GM12891 (cell line): Measurements from ENCODE around the gene MRFAP1.

Experiments used
- POLR2A ChIP-seq: IDR thresholded peaks from 2 replicates; pipeline ENCODE4 v1.6.1; 2011; ENCODE audit warnings: low read depth, low read length, control low read depth
- POLR2AphosphoS5 ChIP-seq: IDR thresholded peaks from 2 replicates; pipeline ENCODE4 v1.6.1; 2011; ENCODE audit warnings: low read depth, low read length, control low read depth
- POU2F2 ChIP-seq: IDR thresholded peaks from 2 replicates; pipeline ENCODE4 v1.6.1; 2011; ENCODE audit warnings: low read depth, mild to moderate bottlenecking, control low read depth, low read length, moderate library complexity
- TAF1 ChIP-seq: IDR thresholded peaks from 2 replicates; pipeline ENCODE4 v1.6.1; 2011; ENCODE audit warnings: low read depth, low read length, control low read depth

GRCh38 chr4:6608758-6609414 is 31.6 kb upstream of the MRFAP1 start:
- TF ChIP-seq POLR2A (no peak), POLR2AphosphoS5 (no peak), TAF1 (no peak), POU2F2 (no peak)
